ENCODE data around the gene ELAVL2.

Gene ELAVL2

GRCh38 chr9:23769307-23769935, 56.6 kb downstream of the ELAVL2 start:
- no peak for DNase-seq (ENCODE audit: low spot score)

- no peak for DNase-seq (ENCODE audit: low spot score)
These were observed 57.2 kb downstream of the ELAVL2 start for GRCh38 chr9:23768861-23769260.

GRCh38 chr9:23766613-23767012, 59.4 kb downstream of the ELAVL2 start:
- no peak for DNase-seq (ENCODE audit: low spot score)

GRCh38 chr9:23765561-23765960, 60.5 kb downstream of the ELAVL2 start:
- no peak for DNase-seq (ENCODE audit: low spot score)

GRCh38 chr9:23764219-23764618, 61.8 kb downstream of the ELAVL2 start:
- DNase-seq (ENCODE audit: low spot score): no peak

GRCh38 chr9:23754551-23754950, 71.5 kb downstream of the ELAVL2 start:
- DNase-seq (ENCODE audit: low spot score): no peak

GRCh38 chr9:23752859-23753258, 73.2 kb downstream of the ELAVL2 start:
- no peak for DNase-seq (ENCODE audit: low spot score)

GRCh38 chr9:23751633-23752032, 74.4 kb downstream of the ELAVL2 start:
- DNase-seq (ENCODE audit: low spot score): no peak

- DNase-seq (ENCODE audit: low spot score): no peak
These were observed 75.2 kb downstream of the ELAVL2 start for GRCh38 chr9:23750808-23751207.

- DNase-seq (ENCODE audit: low spot score): no peak
These were observed 78.7 kb downstream of the ELAVL2 start for GRCh38 chr9:23747088-23748075.

- DNase-seq (ENCODE audit: low spot score): no peak
These were observed 79.7 kb downstream of the ELAVL2 start for GRCh38 chr9:23746317-23746716.

GRCh38 chr9:23743036-23743435, 83.0 kb downstream of the ELAVL2 start:
- no peak for DNase-seq (ENCODE audit: low spot score)

GRCh38 chr9:23741351-23741750, 84.7 kb downstream of the ELAVL2 start:
- no peak for DNase-seq (ENCODE audit: low spot score)

GRCh38 chr9:23740531-23740930, 85.5 kb downstream of the ELAVL2 start:
- no peak for DNase-seq (ENCODE audit: low spot score)

GRCh38 chr9:23739753-23740152, 86.3 kb downstream of the ELAVL2 start:
- DNase-seq (ENCODE audit: low spot score): no peak

- DNase-seq (ENCODE audit: low spot score): peak; percentile 34
These were observed 89.7 kb downstream of the ELAVL2 start for GRCh38 chr9:23736293-23736692.

GRCh38 chr9:23733495-23734078, 92.5 kb downstream of the ELAVL2 start:
- no peak for DNase-seq (ENCODE audit: low spot score)

GRCh38 chr9:23731353-23731752, 94.7 kb downstream of the ELAVL2 start:
- no peak for DNase-seq (ENCODE audit: low spot score)

GRCh38 chr9:23730364-23730763, 95.7 kb downstream of the ELAVL2 start:
- no peak for DNase-seq (ENCODE audit: low spot score)

GRCh38 chr9:23728736-23729135, 97.3 kb downstream of the ELAVL2 start:
- no peak for DNase-seq (ENCODE audit: low spot score)

GRCh38 chr9:23725279-23725946, 100.6 kb downstream of the ELAVL2 start:
- no peak for DNase-seq (ENCODE audit: low spot score)

GRCh38 chr9:23723672-23724071, 102.4 kb downstream of the ELAVL2 start:
- DNase-seq (ENCODE audit: low spot score): no peak

All from iPS-NIHi11 (cell line).